HepG2 (cell line): Measurements from ENCODE around the gene DLG4. TPM values are rescaled to one million over a fixed set of nuclear protein-coding genes. Genes with fewer than 3 reads are reported as not detected.

Experiments
- AFF4 ChIP-seq: sonication (generic); formaldehyde crosslinking; IDR thresholded peaks from 2 replicates; pipeline ENCODE4 v1.4.0; 2020; ENCODE audit warnings: missing genetic modification reagents
- ATF1 ChIP-seq: IDR thresholded peaks from 2 replicates; pipeline ENCODE4 v1.6.1; 2016; ENCODE audit warnings: mild to moderate bottlenecking, control low read depth
- HOXA5 ChIP-seq: sonication (generic); formaldehyde crosslinking; IDR thresholded peaks from 2 replicates; pipeline ENCODE4 v1.4.0; 2020; ENCODE audit warnings: missing genetic modification reagents
- HOXA9 ChIP-seq: sonication (generic); formaldehyde crosslinking; IDR thresholded peaks from 2 replicates; pipeline ENCODE4 v1.8.1; 2022; ENCODE audit warnings: missing genetic modification reagents, mild to moderate bottlenecking, moderate library complexity, borderline replicate concordance
- KAT8 ChIP-seq: IDR thresholded peaks from 2 replicates; pipeline ENCODE4 v1.6.1; 2016; ENCODE audit warnings: missing genetic modification reagents, missing compliant biosample characterization
- KLF13 ChIP-seq: sonication (generic); formaldehyde crosslinking; IDR thresholded peaks from 2 replicates; pipeline ENCODE4 v1.4.0; 2020; ENCODE audit warnings: mild to moderate bottlenecking, missing genetic modification reagents
- PRMT3 ChIP-seq: sonication (generic); formaldehyde crosslinking; IDR thresholded peaks from 2 replicates; pipeline ENCODE4 v1.8.1; 2022; ENCODE audit warnings: low read depth, mild to moderate bottlenecking, moderate library complexity, missing genetic modification reagents, borderline replicate concordance
- REPIN1 ChIP-seq: sonication (generic); formaldehyde crosslinking; IDR thresholded peaks from 2 replicates; pipeline ENCODE4 v1.8.0; 2022; ENCODE audit warnings: missing genetic modification reagents, low read depth, mild to moderate bottlenecking, borderline replicate concordance
- RNF219 ChIP-seq: sonication (generic); formaldehyde crosslinking; IDR thresholded peaks from 2 replicates; pipeline ENCODE4 v1.5.0; 2020; ENCODE audit warnings: mild to moderate bottlenecking, missing genetic modification reagents
- TRIM24 ChIP-seq: sonication (generic); formaldehyde crosslinking; IDR thresholded peaks from 2 replicates; pipeline ENCODE4 v1.8.0; 2022; ENCODE audit warnings: mild to moderate bottlenecking, missing genetic modification reagents
- U2AF2 ChIP-seq: fragments of 200-400 bp; formaldehyde crosslinking; IDR thresholded peaks from 2 replicates; pipeline ENCODE4 v1.6.1; 2017; ENCODE audit warnings: low read depth, mild to moderate bottlenecking, low read length
- ZNF329 ChIP-seq: sonication (generic); formaldehyde crosslinking; IDR thresholded peaks from 2 replicates; pipeline ENCODE4 v1.9.0; 2021; ENCODE audit warnings: low read depth, mild to moderate bottlenecking, missing genetic modification reagents
- ZNF510 ChIP-seq: sonication (generic); formaldehyde crosslinking; IDR thresholded peaks from 2 replicates; pipeline ENCODE4 v1.4.0; 2020; ENCODE audit warnings: low read depth, mild to moderate bottlenecking, missing genetic modification reagents
- ZNF512 ChIP-seq: sonication (generic); formaldehyde crosslinking; IDR thresholded peaks from 2 replicates; pipeline ENCODE4 v1.4.0; 2020; ENCODE audit warnings: mild to moderate bottlenecking, missing genetic modification reagents
- ZNF605 ChIP-seq: sonication (generic); formaldehyde crosslinking; IDR thresholded peaks from 2 replicates; pipeline ENCODE4 v1.8.0; 2022; ENCODE audit warnings: mild to moderate bottlenecking, missing genetic modification reagents
- ZNF773 ChIP-seq: sonication (generic); formaldehyde crosslinking; IDR thresholded peaks from 2 replicates; pipeline ENCODE4 v1.4.0; 2020; ENCODE audit warnings: missing genetic modification reagents, borderline replicate concordance
- ZSCAN9 ChIP-seq: IDR thresholded peaks from 2 replicates; pipeline ENCODE4 v1.6.1; 2016; ENCODE audit warnings: borderline replicate concordance
- ZUFSP ChIP-seq: sonication (generic); formaldehyde crosslinking; IDR thresholded peaks from 2 replicates; pipeline ENCODE4 v1.9.0; 2021; ENCODE audit warnings: missing genetic modification reagents, mild to moderate bottlenecking, borderline replicate concordance
- polyA plus RNA-seq, 8 experiments: library from polyadenylated mRNA; depleted of rRNA in 3 of 8; stranded (reverse) in 7 of 8; unstranded in 1 of 8; fragments of >200 nt; fragmentation: Illumina TruSeq in 4 of 8; extraction: Trizol in 4 of 8; gene quantifications; 2 replicates each; pipeline versions ENCODE4 v1.2.1 to v1.2.3, GENCODE V29; 2011 to 2016; ENCODE audit warnings: low read depth in 4 of 8, missing spikeins in 1 of 8, mixed read lengths in 1 of 8; ENCODE audit not compliant: insufficient read depth in 1 of 8
- total RNA-seq, 5 experiments: library from RNA; depleted of rRNA; stranded (reverse); fragments of >200 nt; fragmentation: Illumina TruSeq; extraction: Trizol; gene quantifications; 2 replicates each; pipeline ENCODE4 v1.2.3, GENCODE V29; 2016; ENCODE audit warnings: low read depth in 1 of 5

The DLG4 gene
- total and polyA plus RNA-seq, 2 of the 13 experiments (the other 11 are each of a cell fraction or from before 2014, with no cell fraction given) = 0.71 to 4.3 TPM

GRCh38 chr17:7242717-7243452, 23.2 kb upstream of the DLG4 start (continued):
- TF ChIP-seq ZUFSP (CRISPR knock-in tag) = no peak
- TF ChIP-seq HOXA5 = no peak; the same call in 1 of the 2 replicates
- TF ChIP-seq PRMT3 (CRISPR knock-in tag) = no peak
- peak; percentile 71; the same call in 1 of the 2 replicates for TF ChIP-seq AFF4 (CRISPR knock-in tag)
- no peak for TF ChIP-seq ZNF510 (CRISPR knock-in tag)
- TF ChIP-seq HOXA9 (CRISPR knock-in tag) = peak; percentile 69; the same call in 1 of the 2 replicates
- 0 out of 2 replicates have a peak, but pooled peaks have one; percentile 43 for TF ChIP-seq ZNF329 (CRISPR knock-in tag)
- no peak for TF ChIP-seq ZNF512 (CRISPR knock-in tag)
- TF ChIP-seq KAT8 (CRISPR knock-in tag) = peak; percentile 94
- TF ChIP-seq ZSCAN9 (CRISPR knock-in tag) = peak; percentile 72; the same call in 1 of the 2 replicates
- 0 out of 2 replicates have a peak, but pooled peaks have one; percentile 51 for TF ChIP-seq U2AF2
- TF ChIP-seq REPIN1 (CRISPR knock-in tag) = no peak
- TF ChIP-seq ZNF773 (CRISPR knock-in tag) = no peak
- no peak; the same call in 1 of the 2 replicates for TF ChIP-seq RNF219 (CRISPR knock-in tag)
- no peak for TF ChIP-seq KLF13 (CRISPR knock-in tag)
- TF ChIP-seq ATF1 (CRISPR knock-in tag) = peak; percentile 77
- TF ChIP-seq ZNF605 = 0 out of 2 replicates have a peak, but pooled peaks have one; percentile 52
- TF ChIP-seq TRIM24 = no peak
